Measurements from ENCODE around the gene ICAM4. TPM values are rescaled to one million over a fixed set of nuclear protein-coding genes. Genes with fewer than 3 reads are reported as not detected.

Gene ICAM4
- total RNA-seq, 2 donors from 2014 or later = 1.4 to 2.1 TPM

DNA sequence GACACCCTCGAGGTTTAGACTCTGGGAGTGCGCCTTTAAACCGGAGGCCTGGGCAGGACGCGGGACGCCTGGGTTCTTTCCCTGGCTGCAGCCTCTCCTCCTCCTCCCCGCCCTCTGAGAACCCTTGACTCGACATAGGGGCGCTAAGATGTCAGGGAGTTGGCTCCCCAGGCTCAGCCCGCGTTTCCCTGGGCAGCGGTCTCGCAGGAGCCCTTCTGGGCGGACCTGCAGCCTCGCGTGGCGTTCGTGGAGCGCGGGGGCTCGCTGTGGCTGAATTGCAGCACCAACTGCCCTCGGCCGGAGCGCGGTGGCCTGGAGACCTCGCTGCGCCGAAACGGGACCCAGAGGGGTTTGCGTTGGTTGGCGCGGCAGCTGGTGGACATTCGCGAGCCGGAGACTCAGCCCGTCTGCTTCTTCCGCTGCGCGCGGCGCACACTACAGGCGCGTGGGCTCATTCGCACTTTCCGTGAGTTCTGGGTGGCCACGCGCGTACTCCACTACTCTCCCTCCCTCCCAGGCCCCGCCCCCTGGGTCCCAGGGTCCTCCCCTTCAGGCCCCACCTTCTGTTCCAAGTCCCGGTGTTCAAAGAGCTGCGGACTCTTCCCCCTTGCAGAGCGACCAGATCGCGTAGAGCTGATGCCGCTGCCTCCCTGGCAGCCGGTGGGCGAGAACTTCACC lies 4.3 kb downstream of the ICAM4 start:
- H3K36me3 Mint-ChIP-seq = no peaks in the 10 kb centered on the region
- ATAC-seq = peak; percentile 32 to 54
- peak overlapping the region in 1 of 2 donors; percentile 24 for H3K27ac Mint-ChIP-seq
- peaks cover 54 to 59% of the 10 kb centered on the region in 2 donors for H3K4me1 Mint-ChIP-seq (ENCODE audit: low read depth in 2 of 2)
- peak overlapping the region; percentile 87 for H3K4me3 Mint-ChIP-seq
- H3K9me3 Mint-ChIP-seq = no peaks in the 10 kb centered on the region
- H3K27me3 Mint-ChIP-seq = peaks cover 15 to 17% of the 10 kb centered on the region in 2 donors
- no peak for DNase-seq (ENCODE audit: low spot score)

GRCh38 chr19:10291554-10292205 lies 4.9 kb downstream of the ICAM4 start:
- H3K27ac Mint-ChIP-seq = peak overlapping the region in 1 of 2 donors; percentile 31
- no peaks in the 10 kb centered on the region for H3K9me3 Mint-ChIP-seq
- peak overlapping the region; percentile 87 for H3K4me3 Mint-ChIP-seq
- ATAC-seq (no peak), DNase-seq (ENCODE audit: low spot score) (no peak)
- H3K27me3 Mint-ChIP-seq = peaks cover 15 to 17% of the 10 kb centered on the region in 2 donors
- peaks cover 50 to 53% of the 10 kb centered on the region in 2 donors for H3K4me1 Mint-ChIP-seq (ENCODE audit: low read depth in 2 of 2)
- H3K36me3 Mint-ChIP-seq = no peaks in the 10 kb centered on the region

DNA sequence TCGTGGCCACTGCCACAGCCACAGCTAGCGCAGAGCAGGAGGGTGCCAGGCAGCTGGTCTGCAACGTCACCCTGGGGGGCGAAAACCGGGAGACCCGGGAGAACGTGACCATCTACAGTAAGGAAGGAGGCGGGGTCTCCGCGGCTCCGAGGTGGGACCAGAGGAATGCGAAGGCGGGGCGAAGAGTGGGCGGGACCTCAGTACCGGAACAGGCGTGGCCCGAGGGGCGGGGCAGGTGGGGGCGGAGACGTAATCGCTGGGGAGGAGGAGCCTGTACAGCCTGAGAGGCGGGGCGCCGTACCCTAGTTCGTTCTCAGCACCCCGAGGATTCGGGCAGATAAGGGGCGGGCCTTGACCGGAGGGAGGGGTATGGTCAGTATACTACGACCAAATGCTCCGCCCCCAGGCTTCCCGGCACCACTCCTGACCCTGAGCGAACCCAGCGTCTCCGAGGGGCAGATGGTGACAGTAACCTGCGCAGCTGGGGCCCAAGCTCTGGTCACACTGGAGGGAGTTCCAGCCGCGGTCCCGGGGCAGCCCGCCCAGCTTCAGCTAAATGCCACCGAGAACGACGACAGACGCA lies 5.5 kb downstream of the ICAM4 start:
- DNase-seq (ENCODE audit: low spot score) = peak; percentile 86
- Mint-ChIP-seq H3K27ac (peak overlapping the region in 1 of 2 donors; percentile 32), H3K9me3 (no peaks in the 10 kb centered on the region), H3K36me3 (no peaks in the 10 kb centered on the region), H3K4me3 (peak overlapping the region; percentile 87), H3K27me3 (peaks cover 15 to 17% of the 10 kb centered on the region in 2 donors), H3K4me1 (ENCODE audit: low read depth in 2 of 2) (peaks cover 45 to 51% of the 10 kb centered on the region in 2 donors)
- ATAC-seq = peak; percentile 74 to 82

- Mint-ChIP-seq H3K9me3 (no peaks in the 10 kb centered on the region), H3K36me3 (no peaks in the 10 kb centered on the region), H3K4me1 (ENCODE audit: low read depth in 2 of 2) (peaks cover 44 to 45% of the 10 kb centered on the region in 2 donors), H3K27ac (peak overlapping the region; percentile 32 to 76), H3K4me3 (peak overlapping the region; percentile 87), H3K27me3 (peaks cover 15 to 17% of the 10 kb centered on the region in 2 donors)
- no peak for ATAC-seq
- no peak for DNase-seq (ENCODE audit: low spot score)
These were observed 6.3 kb downstream of the ICAM4 start for GRCh38 chr19:10292789-10293636.

DNA sequence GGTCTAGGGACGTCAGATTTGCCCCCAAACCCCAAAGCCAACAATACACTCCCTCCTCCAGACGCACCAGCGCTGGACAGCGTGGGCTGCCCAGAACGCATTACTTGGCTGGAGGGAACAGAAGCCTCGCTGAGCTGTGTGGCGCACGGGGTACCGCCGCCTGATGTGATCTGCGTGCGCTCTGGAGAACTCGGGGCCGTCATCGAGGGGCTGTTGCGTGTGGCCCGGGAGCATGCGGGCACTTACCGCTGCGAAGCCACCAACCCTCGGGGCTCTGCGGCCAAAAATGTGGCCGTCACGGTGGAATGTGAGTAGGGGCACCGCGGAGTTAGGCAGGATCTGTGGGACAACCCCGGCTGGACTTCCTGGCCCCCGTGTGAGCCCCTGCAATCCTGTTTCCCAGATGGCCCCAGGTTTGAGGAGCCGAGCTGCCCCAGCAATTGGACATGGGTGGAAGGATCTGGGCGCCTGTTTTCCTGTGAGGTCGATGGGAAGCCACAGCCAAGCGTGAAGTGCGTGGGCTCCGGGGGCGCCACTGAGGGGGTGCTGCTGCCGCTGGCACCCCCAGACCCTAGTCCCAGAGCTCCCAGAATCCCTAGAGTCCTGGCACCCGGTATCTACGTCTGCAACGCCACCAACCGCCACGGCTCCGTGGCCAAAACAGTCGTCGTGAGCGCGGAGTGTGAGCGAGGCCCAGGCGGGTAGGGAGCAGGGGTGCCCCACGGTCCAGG lies 7.0 kb downstream of the ICAM4 start:
- Mint-ChIP-seq H3K9me3 (no peaks in the 10 kb centered on the region), H3K4me3 (peak overlapping the region; percentile 87), H3K36me3 (no peaks in the 10 kb centered on the region), H3K27ac (peak overlapping the region; percentile 32 to 76), H3K27me3 (peaks cover 15 to 17% of the 10 kb centered on the region in 2 donors), H3K4me1 (ENCODE audit: low read depth in 2 of 2) (peaks cover 38 to 41% of the 10 kb centered on the region in 2 donors)
- no peak for DNase-seq (ENCODE audit: low spot score)
- no peak for ATAC-seq

- peaks cover 15 to 17% of the 10 kb centered on the region in 2 donors for H3K27me3 Mint-ChIP-seq
- no peak overlapping the region for H3K27ac Mint-ChIP-seq
- no peaks in the 10 kb centered on the region for H3K36me3 Mint-ChIP-seq
- peaks cover 37 to 39% of the 10 kb centered on the region in 2 donors for H3K4me1 Mint-ChIP-seq (ENCODE audit: low read depth in 2 of 2)
- ATAC-seq = no peak
- no peaks in the 10 kb centered on the region for H3K9me3 Mint-ChIP-seq
- H3K4me3 Mint-ChIP-seq = peak overlapping the region; percentile 30
- DNase-seq (ENCODE audit: low spot score) = no peak
These were observed 7.6 kb downstream of the ICAM4 start for GRCh38 chr19:10294368-10294697.

DNA sequence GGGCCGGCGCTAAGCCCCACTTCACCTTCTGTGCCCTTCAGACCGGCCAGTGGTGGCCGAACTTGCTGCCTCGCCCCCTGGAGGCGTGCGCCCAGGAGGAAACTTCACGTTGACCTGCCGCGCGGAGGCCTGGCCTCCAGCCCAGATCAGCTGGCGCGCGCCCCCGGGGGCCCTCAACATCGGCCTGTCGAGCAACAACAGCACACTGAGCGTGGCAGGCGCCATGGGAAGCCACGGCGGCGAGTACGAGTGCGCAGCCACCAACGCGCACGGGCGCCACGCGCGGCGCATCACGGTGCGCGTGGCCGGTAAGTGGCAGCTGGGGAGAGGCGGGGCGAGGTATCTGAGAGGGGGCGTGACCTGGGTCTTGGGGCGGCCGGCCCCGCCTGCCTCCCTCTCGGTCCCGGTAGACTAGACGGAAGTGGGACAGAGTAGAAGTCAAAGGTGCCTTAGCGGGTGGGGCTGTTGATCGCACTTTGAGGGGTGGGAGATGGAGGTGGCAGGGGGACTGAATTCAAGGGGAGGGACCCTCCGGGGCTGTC lies 8.6 kb downstream of the ICAM4 start:
- peak overlapping the region in 1 of 2 donors; percentile 82 for H3K27ac Mint-ChIP-seq

DNA sequence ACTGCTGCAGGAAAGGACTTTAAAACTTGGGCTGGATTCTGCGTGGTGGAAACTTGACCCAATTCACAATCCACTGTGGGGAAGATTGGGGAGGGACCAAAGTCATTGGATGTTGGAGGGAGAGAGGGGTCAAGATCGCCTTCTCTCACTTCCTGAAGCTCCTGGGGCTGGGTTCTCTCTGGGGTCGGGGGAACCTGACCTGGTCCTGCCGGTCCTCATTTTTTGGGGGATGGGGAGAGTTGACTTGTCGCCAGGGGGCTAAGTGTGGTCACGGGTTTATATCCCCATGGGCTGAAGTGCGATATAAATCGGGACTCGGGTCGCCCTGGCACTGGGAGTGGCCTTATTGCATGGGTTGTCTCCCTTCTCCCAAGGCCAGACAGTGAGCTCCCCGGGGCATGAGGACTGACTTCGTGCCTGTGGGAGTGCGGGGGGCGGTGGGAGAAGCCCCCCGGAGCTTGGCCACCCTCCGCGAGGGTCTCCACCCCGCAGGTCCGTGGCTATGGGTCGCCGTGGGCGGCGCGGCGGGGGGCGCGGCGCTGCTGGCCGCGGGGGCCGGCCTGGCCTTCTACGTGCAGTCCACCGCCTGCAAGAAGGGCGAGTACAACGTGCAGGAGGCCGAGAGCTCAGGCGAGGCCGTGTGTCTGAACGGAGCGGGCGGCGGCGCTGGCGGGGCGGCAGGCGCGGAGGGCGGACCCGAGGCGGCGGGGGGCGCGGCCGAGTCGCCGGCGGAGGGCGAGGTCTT lies 9.3 kb downstream of the ICAM4 start:
- Mint-ChIP-seq H3K36me3 (no peaks in the 10 kb centered on the region), H3K27ac (peak overlapping the region in 1 of 2 donors; percentile 82), H3K4me1 (ENCODE audit: low read depth in 2 of 2) (peaks cover 29 to 31% of the 10 kb centered on the region in 2 donors), H3K27me3 (peaks cover 8% of the 10 kb centered on the region in 2 donors), H3K4me3 (peak overlapping the region; percentile 80), H3K9me3 (no peaks in the 10 kb centered on the region)
- DNase-seq (ENCODE audit: low spot score) (no peak), ATAC-seq (no peak)

More for the DNA sequence above, 8.6 kb downstream of the ICAM4 start:
- ATAC-seq (peak; percentile 82 to 84), DNase-seq (ENCODE audit: low spot score) (peak; percentile 82)
- Mint-ChIP-seq H3K4me3 (peak overlapping the region; percentile 80), H3K27me3 (peaks cover 12 to 13% of the 10 kb centered on the region in 2 donors), H3K9me3 (no peaks in the 10 kb centered on the region), H3K4me1 (ENCODE audit: low read depth in 2 of 2) (peaks cover 35 to 38% of the 10 kb centered on the region in 2 donors), H3K36me3 (no peaks in the 10 kb centered on the region)

DNA sequence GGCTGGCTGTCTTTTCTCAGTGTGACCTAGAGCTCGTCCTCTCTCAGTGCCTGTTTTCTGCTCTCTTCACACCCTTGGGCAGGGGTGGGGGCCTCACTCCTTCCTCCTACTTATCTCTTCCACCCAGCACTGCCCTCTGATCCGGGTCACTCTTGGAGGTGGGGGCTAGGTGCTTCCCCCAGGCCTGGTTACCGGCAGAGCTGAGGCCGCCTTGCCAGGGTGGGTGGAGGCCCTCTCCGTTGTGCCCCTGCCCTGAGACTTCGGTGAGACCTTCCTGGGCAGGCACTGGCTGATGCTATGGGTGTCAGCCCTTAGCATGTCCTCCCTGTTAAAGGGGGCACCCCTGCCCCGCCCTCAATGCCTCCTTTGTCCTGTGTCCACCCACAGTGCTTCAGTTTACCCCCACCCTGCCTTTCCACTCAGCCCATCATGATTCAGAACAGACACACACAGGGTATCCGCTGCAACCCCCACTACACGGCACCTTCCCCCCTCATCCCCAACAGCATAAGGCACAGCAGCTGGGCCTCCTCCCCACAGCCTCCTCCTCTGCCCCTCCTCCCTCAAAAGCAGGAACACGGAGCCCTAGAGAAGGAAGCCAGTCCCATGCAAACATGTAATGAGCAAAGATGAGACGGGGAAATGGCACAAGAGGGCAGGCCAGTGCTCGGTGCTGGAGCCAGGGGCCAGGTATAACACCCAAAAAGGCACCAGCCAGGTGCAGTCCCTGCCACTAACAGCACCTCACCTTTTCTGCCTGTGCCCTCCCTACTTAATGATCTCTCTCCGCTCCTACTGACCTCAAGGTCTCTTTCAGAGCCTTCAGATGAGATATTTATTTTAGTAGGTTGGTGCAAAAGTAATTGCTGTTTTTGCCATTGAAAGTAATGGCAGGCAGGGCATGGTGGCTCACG lies 13.0 kb downstream of the ICAM4 start:
- no peaks in the 10 kb centered on the region for H3K36me3 Mint-ChIP-seq
- ATAC-seq (no peak), DNase-seq (ENCODE audit: low spot score) (no peak)
- no peaks in the 10 kb centered on the region for H3K27me3 Mint-ChIP-seq
- no peaks in the 10 kb centered on the region for H3K9me3 Mint-ChIP-seq
- H3K4me1 Mint-ChIP-seq (ENCODE audit: low read depth in 2 of 2) = peaks cover 6 to 11% of the 10 kb centered on the region in 2 donors
- no peak overlapping the region for H3K27ac Mint-ChIP-seq
- no peak overlapping the region for H3K4me3 Mint-ChIP-seq

DNA sequence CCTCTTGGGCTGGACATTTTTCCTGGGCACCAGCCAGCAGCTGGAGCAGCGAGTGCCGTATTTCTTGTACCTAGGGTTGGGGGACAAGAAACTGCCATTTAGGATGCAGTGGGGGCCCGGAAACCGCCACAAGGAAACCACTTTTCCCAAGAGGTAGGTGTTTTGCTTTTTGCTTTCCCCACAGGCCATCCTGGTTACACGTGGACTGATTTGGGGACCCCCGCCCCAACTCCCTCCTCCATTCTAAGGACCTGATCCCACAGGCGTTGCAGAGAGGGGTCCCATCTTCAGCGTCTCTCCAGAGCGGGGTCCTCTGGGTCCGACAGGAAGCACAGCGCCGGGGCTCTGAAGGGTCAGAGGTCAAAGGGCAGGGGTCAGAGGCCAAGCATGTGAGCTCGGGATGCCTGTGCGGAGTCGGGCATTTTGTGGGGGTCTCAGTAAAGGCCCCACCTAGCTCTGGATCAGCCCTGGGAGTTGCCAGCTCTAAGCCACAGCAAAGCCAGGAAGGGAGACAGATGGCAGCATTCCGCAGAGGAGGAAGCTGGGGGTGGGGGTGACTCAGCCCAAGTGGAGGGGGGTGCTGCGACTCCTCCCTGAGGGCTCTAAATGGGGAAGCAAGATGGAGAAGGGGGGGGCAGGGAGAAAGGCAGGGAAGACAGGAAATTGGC lies 18.5 kb downstream of the ICAM4 start:
- Mint-ChIP-seq H3K27ac (no peak overlapping the region), H3K27me3 (no peaks in the 10 kb centered on the region), H3K9me3 (no peaks in the 10 kb centered on the region), H3K4me1 (ENCODE audit: low read depth in 2 of 2) (no peaks in the 10 kb centered on the region), H3K36me3 (no peaks in the 10 kb centered on the region), H3K4me3 (no peak overlapping the region)
- no peak for ATAC-seq
- no peak for DNase-seq (ENCODE audit: low spot score)

GRCh38 chr19:10306327-10306726 lies 19.6 kb downstream of the ICAM4 start:
- H3K36me3 Mint-ChIP-seq = no peaks in the 10 kb centered on the region
- no peaks in the 10 kb centered on the region for H3K27me3 Mint-ChIP-seq
- H3K27ac Mint-ChIP-seq = no peak overlapping the region
- no peaks in the 10 kb centered on the region for H3K9me3 Mint-ChIP-seq
- ATAC-seq (no peak), DNase-seq (ENCODE audit: low spot score) (no peak)
- no peak overlapping the region for H3K4me3 Mint-ChIP-seq
- H3K4me1 Mint-ChIP-seq (ENCODE audit: low read depth in 2 of 2) = no peaks in the 10 kb centered on the region
